Sigmoid colon (tissue), 7 donors: ENCODE data around the gene MRPL9. TPM values are rescaled to one million over a fixed set of nuclear protein-coding genes. Genes with fewer than 3 reads are reported as not detected.

Experiments
- DNase-seq: peaks from one replicate; pipeline ENCODE4 v3.0.0-alpha.2; 2019
- H3K27ac ChIP-seq, 4 donors: fragments of 200-600 bp; sonication (generic); one replicate each; pipeline ENCODE4 v1.5.1; 2016 to 2019; ENCODE audit warnings: mild to moderate bottlenecking in 1 of 4
- H3K27me3 ChIP-seq, 3 donors: fragments of 200-600 bp; sonication (generic); one replicate each; pipeline ENCODE4 v1.5.1; 2019; ENCODE audit warnings: mild to moderate bottlenecking in 1 of 3
- H3K36me3 ChIP-seq, 4 donors: fragments of 200-600 bp; sonication (generic); one replicate each; pipeline ENCODE4 v1.5.1; 2016 to 2019
- H3K4me1 ChIP-seq, 4 donors: fragments of 200-600 bp; sonication (generic); one replicate each; pipeline ENCODE4 v1.5.1; 2017 to 2019
- H3K4me3 ChIP-seq, 4 donors: fragments of 200-600 bp; sonication (generic); one replicate each; pipeline ENCODE4 v1.5.1; 2017 to 2019; ENCODE audit warnings: mild to moderate bottlenecking in 2 of 4, moderate library complexity in 1 of 4
- H3K9me3 ChIP-seq, 4 donors: fragments of 200-600 bp in 3 of 4; sonication (generic) in 3 of 4; one replicate each; pipeline versions ENCODE4 v1.5.1 to v1.6.1; 2013 to 2019
- CTCF ChIP-seq, 4 experiments: fragments of 450-650 bp in 3 of 4; fragments of 200-600 bp in 1 of 4; IDR thresholded peaks; one replicate each; pipeline ENCODE4 v1.5.1; 2016 to 2019; ENCODE audit warnings: antibody characterized with exemption in 4 of 4, mild to moderate bottlenecking in 3 of 4, moderate library complexity in 2 of 4
- EP300 ChIP-seq, 4 donors: sonication (generic); formaldehyde crosslinking; IDR thresholded peaks; one replicate each; pipeline ENCODE4 v1.6.1; 2017; ENCODE audit warnings: antibody characterized with exemption in 4 of 4
- POLR2A ChIP-seq, 2 donors: fragments of 450-650 bp; IDR thresholded peaks; one replicate each; pipeline ENCODE4 v1.6.1; 2016; ENCODE audit warnings: antibody characterized with exemption in 2 of 2, mild to moderate bottlenecking in 2 of 2, moderate library complexity in 2 of 2
- POLR2AphosphoS5 ChIP-seq, 4 donors: sonication (generic); formaldehyde crosslinking; IDR thresholded peaks; one replicate each; pipeline ENCODE4 v1.6.1; 2017; ENCODE audit warnings: antibody characterized with exemption in 4 of 4
- WGBS, 2 donors: extraction: QIAGEN DNeasy Blood & Tissue Kit; methylation state at CpG; one replicate each; pipeline ENCODE4 v1.1.7; 2013; 5-methylcytosine and 5-hydroxymethylcytosine counted together
- intact Hi-C: fragments of 100-400 bp; cut with DNase I; formaldehyde crosslinking; loops from one replicate; pipeline ENCODE4 v1.15.1; 2023
- polyA plus RNA-seq, 3 donors: library from polyadenylated mRNA; stranded (reverse); fragments of 200-250 nt; gene quantifications; one replicate each; pipeline ENCODE4 v1.2.3, GENCODE V29; 2013
- total RNA-seq, 4 donors: library from RNA; depleted of rRNA; stranded (reverse); fragments of >200 nt; gene quantifications; one replicate each; pipeline ENCODE4 v1.1.0, GENCODE V29; 2016
- donor health status: healthy with polysubstance abuse.
- donor health status: Bipolar disorder and iron deficiency.
- donor health status: healthy.

The MRPL9 gene
- total and polyA plus RNA-seq, 7 donors: 47.9 to 68.7 (median 55.8) TPM

GRCh38 chr1:151803164-151803563, 39.9 kb upstream of the MRPL9 start:
- intact Hi-C loops: no loop called here
- Histone ChIP-seq H3K27ac (no peak overlapping the region), H3K27me3 (peaks cover 0 to 45% (median 0%) of the 10 kb centered on the region in 3 donors), H3K9me3 (no peaks in the 10 kb centered on the region), H3K4me3 (no peak overlapping the region), H3K36me3 (no peaks in the 10 kb centered on the region), H3K4me1 (no peaks in the 10 kb centered on the region)
- TF ChIP-seq CTCF (IDR thresholded peaks at IDR 0.05) (no peak), POLR2A (IDR thresholded peaks at IDR 0.05) (no peak), POLR2AphosphoS5 (IDR thresholded peaks at IDR 0.05) (no peak), EP300 (IDR thresholded peaks at IDR 0.05) (no peak)
- DNase-seq: peak; percentile 25

- intact Hi-C loops: no loop called here
- TF ChIP-seq EP300 (IDR thresholded peaks at IDR 0.05): no peak
- TF ChIP-seq POLR2A (IDR thresholded peaks at IDR 0.05): no peak
- TF ChIP-seq CTCF (IDR thresholded peaks at IDR 0.05): no peak
- TF ChIP-seq POLR2AphosphoS5 (IDR thresholded peaks at IDR 0.05): no peak
- Histone ChIP-seq H3K9me3 (no peaks in the 10 kb centered on the region), H3K4me1 (no peaks in the 10 kb centered on the region), H3K36me3 (no peaks in the 10 kb centered on the region), H3K27ac (no peak overlapping the region), H3K27me3 (peaks cover 0 to 45% (median 0%) of the 10 kb centered on the region in 3 donors), H3K4me3 (no peak overlapping the region)
- WGBS, 2 donors: 92 to 95% methylated on average over 5 of the region's 5 CpGs
- peak; percentile 56 for DNase-seq
Observed at GRCh38 chr1:151802372-151802771, 39.1 kb upstream of the MRPL9 start.

GRCh38 chr1:151801846-151802245, 38.5 kb upstream of the MRPL9 start:
- Histone ChIP-seq H3K27me3 (peaks cover 0 to 45% (median 0%) of the 10 kb centered on the region in 3 donors), H3K27ac (no peak overlapping the region), H3K36me3 (no peaks in the 10 kb centered on the region), H3K4me1 (no peaks in the 10 kb centered on the region), H3K9me3 (no peaks in the 10 kb centered on the region), H3K4me3 (no peak overlapping the region)
- WGBS, 2 donors: 89 to 91% methylated on average over 7 of the region's 7 CpGs
- DNase-seq: peak; percentile 54
- intact Hi-C loops: no loop called here
- TF ChIP-seq EP300 (IDR thresholded peaks at IDR 0.05) (no peak), CTCF (IDR thresholded peaks at IDR 0.05) (no peak), POLR2AphosphoS5 (IDR thresholded peaks at IDR 0.05) (no peak), POLR2A (IDR thresholded peaks at IDR 0.05) (no peak)

- no peaks in the 10 kb centered on the region for H3K36me3 ChIP-seq
- H3K4me1 ChIP-seq: no peaks in the 10 kb centered on the region
- no peak overlapping the region for H3K4me3 ChIP-seq
- H3K27ac ChIP-seq: no peak overlapping the region
- intact Hi-C loops: no loop called here
- TF ChIP-seq POLR2AphosphoS5 (IDR thresholded peaks at IDR 0.05) (no peak), POLR2A (IDR thresholded peaks at IDR 0.05) (no peak), EP300 (IDR thresholded peaks at IDR 0.05) (no peak), CTCF (IDR thresholded peaks at IDR 0.05) (no peak)
- H3K9me3 ChIP-seq: no peaks in the 10 kb centered on the region
- peak; percentile 51 for DNase-seq
- H3K27me3 ChIP-seq: peaks cover 0 to 41% (median 0%) of the 10 kb centered on the region in 3 donors
- WGBS, 2 donors: 95% methylated on average over 12 of the region's 12 CpGs
Observed at GRCh38 chr1:151801310-151801820, 38.1 kb upstream of the MRPL9 start.

GRCh38 chr1:151800830-151801229, 37.5 kb upstream of the MRPL9 start:
- WGBS, 2 donors: 71 to 72% methylated on average over 8 of the region's 8 CpGs
- H3K27me3 ChIP-seq: peaks cover 0 to 38% (median 0%) of the 10 kb centered on the region in 3 donors
- no peaks in the 10 kb centered on the region for H3K4me1 ChIP-seq
- intact Hi-C loops: no loop called here
- H3K27ac ChIP-seq: no peak overlapping the region
- no peaks in the 10 kb centered on the region for H3K9me3 ChIP-seq
- no peak for TF ChIP-seq POLR2AphosphoS5 (IDR thresholded peaks at IDR 0.05)
- TF ChIP-seq EP300 (IDR thresholded peaks at IDR 0.05): no peak
- no peak overlapping the region for H3K4me3 ChIP-seq
- no peak for DNase-seq
- no peaks in the 10 kb centered on the region for H3K36me3 ChIP-seq
